Activated T-cell treated with anti-CD3 and anti-CD28 coated beads, Interleukin-2, amount 50 U/mL, for 4 hours (primary cell): ENCODE measurements around the gene NCOA5. TPM values are rescaled to one million over a fixed set of nuclear protein-coding genes. Genes with fewer than 3 reads are reported as not detected.
A peak's percentile ranks its signal among the peaks of the same experiment; 100 is the strongest.

ENCODE experiments used
- ATAC-seq, 2 donors: fragments of 200-7000 bp; cut with Tn5 transposase; one replicate each; pipeline ENCODE4 v1.10.0; 2021
- DNase-seq: peaks from one replicate; pipeline ENCODE4 v3.0.0-alpha.2; 2020
- H3K27me3 Mint-ChIP-seq: one replicate; pipeline ENCODE4 v1.8.0; 2021; ENCODE audit warnings: low read depth, mixed read lengths
- H3K36me3 Mint-ChIP-seq: one replicate; pipeline ENCODE4 v1.8.0; 2022; ENCODE audit warnings: mixed read lengths; ENCODE audit not compliant: insufficient read depth
- H3K4me1 Mint-ChIP-seq: one replicate; pipeline ENCODE4 v1.8.0; 2021; ENCODE audit warnings: low read depth, mixed read lengths
- H3K4me3 Mint-ChIP-seq: one replicate; pipeline ENCODE4 v1.8.0; 2021; ENCODE audit warnings: mild to moderate bottlenecking, moderate library complexity, mixed read lengths
- H3K9me3 Mint-ChIP-seq: one replicate; pipeline ENCODE4 v1.8.0; 2021; ENCODE audit warnings: mixed read lengths
- total RNA-seq, 3 donors: library from RNA; stranded (reverse); gene quantifications; one replicate each; pipeline ENCODE4 v1.2.1, GENCODE V29; 2021

Gene NCOA5
- total RNA-seq, 3 donors from 2014 or later, result 38.2 to 45.0 (median 43.3) TPM

DNA sequence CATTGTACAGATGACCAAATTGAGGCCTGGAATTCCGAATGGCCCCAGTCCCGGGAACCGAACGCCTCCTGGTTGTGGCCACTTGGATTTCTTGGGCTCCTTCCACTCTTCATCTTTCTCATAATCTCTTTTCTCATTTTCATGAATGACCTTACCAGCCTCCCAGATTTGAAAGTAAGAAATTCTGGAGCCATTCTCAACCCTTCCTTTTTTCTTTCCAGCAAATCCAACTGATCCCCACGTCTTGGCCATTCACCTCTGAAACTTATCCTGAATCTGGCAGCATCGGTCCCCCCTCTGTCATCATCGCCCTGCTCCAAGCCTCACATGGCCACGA lies 66.6 kb downstream of the NCOA5 start:
- no peak for DNase-seq
- ATAC-seq, result no peak
- Mint-ChIP-seq H3K27me3 (peaks cover 55% of the 10 kb centered on the region), H3K4me3 (no peak overlapping the region), H3K4me1 (peaks cover 20% of the 10 kb centered on the region), H3K9me3 (no peaks in the 10 kb centered on the region), H3K36me3 (no peaks in the 10 kb centered on the region)

- Mint-ChIP-seq H3K4me1 (peaks cover 20% of the 10 kb centered on the region), H3K27me3 (peaks cover 50% of the 10 kb centered on the region), H3K9me3 (no peaks in the 10 kb centered on the region), H3K36me3 (no peaks in the 10 kb centered on the region), H3K4me3 (peak overlapping the region; percentile 71)
- DNase-seq, result peak; percentile 79
- peak; percentile 60 to 66 for ATAC-seq
These were observed 67.2 kb downstream of the NCOA5 start for GRCh38 chr20:46022411-46023147.

GRCh38 chr20:46021361-46022359 lies 68.1 kb downstream of the NCOA5 start:
- ATAC-seq, result peak; percentile 55 to 58
- Mint-ChIP-seq H3K9me3 (no peaks in the 10 kb centered on the region), H3K27me3 (peaks cover 45% of the 10 kb centered on the region), H3K4me3 (peak overlapping the region; percentile 71), H3K36me3 (no peaks in the 10 kb centered on the region), H3K4me1 (peaks cover 20% of the 10 kb centered on the region)
- no peak for DNase-seq

- Mint-ChIP-seq H3K36me3 (no peaks in the 10 kb centered on the region), H3K9me3 (no peaks in the 10 kb centered on the region), H3K4me1 (peaks cover 20% of the 10 kb centered on the region), H3K4me3 (peak overlapping the region; percentile 5), H3K27me3 (peaks cover 40% of the 10 kb centered on the region)
- DNase-seq (no peak), ATAC-seq (no peak)
These were observed 69.2 kb downstream of the NCOA5 start for GRCh38 chr20:46020555-46020954.

GRCh38 chr20:46018611-46019010 lies 71.2 kb downstream of the NCOA5 start:
- no peaks in the 10 kb centered on the region for H3K36me3 Mint-ChIP-seq
- H3K4me3 Mint-ChIP-seq, result no peak overlapping the region
- DNase-seq (no peak), ATAC-seq (no peak)
- no peaks in the 10 kb centered on the region for H3K9me3 Mint-ChIP-seq
- H3K27me3 Mint-ChIP-seq, result peaks cover 34% of the 10 kb centered on the region
- H3K4me1 Mint-ChIP-seq, result peaks cover 29% of the 10 kb centered on the region

DNA sequence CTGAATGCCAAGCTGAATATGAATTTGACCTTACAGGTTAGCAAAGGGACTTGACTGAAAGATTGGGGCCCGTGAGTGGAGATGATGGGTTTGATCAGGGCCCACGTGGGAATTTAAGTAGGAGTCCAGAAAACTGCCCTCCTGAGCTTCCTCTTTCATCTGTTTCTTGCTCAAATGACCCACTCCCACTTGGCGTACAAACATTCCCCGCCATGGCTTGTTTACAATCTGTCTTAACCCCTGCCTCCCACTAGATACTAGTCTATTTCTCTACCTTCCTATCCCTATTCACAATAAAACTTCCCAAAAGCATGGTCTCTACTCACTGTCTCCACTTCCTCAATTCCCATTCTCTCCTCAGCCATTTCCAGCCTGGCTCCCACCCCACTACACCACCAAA lies 71.7 kb downstream of the NCOA5 start:
- Mint-ChIP-seq H3K27me3 (peaks cover 33% of the 10 kb centered on the region), H3K9me3 (no peaks in the 10 kb centered on the region)
- DNase-seq, result no peak

DNA sequence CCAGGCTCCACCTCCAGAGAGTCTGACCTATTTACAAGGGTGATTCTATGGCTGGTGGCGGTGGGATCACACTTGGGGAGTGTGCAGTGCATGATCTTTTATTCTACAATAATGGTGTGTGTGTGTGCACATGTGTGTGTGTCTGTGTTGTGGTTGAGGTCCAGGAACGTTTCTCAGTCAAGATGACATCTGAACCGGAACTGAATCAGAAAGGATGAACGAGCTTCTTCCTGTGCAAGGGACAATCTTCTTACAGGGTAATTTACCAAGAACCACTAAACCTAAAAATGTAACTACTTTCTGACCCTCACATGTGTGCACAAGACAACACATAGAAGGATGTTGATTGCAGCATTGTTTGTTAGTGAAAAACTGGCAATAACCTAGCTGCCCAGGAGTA lies 72.5 kb downstream of the NCOA5 start:
- no peaks in the 10 kb centered on the region for H3K9me3 Mint-ChIP-seq
- no peak for ATAC-seq
- H3K36me3 Mint-ChIP-seq, result no peaks in the 10 kb centered on the region
- H3K27me3 Mint-ChIP-seq, result peaks cover 37% of the 10 kb centered on the region
- H3K4me3 Mint-ChIP-seq, result no peak overlapping the region
- H3K4me1 Mint-ChIP-seq, result peaks cover 25% of the 10 kb centered on the region
- no peak for DNase-seq

More for the DNA sequence above, 71.7 kb downstream of the NCOA5 start:
- Mint-ChIP-seq H3K4me3 (no peak overlapping the region), H3K4me1 (peaks cover 25% of the 10 kb centered on the region), H3K36me3 (no peaks in the 10 kb centered on the region)
- ATAC-seq, result no peak

GRCh38 chr20:46014517-46015396 lies 75.0 kb downstream of the NCOA5 start:
- Mint-ChIP-seq H3K9me3 (no peaks in the 10 kb centered on the region), H3K4me3 (peak overlapping the region; percentile 37), H3K36me3 (no peaks in the 10 kb centered on the region), H3K27me3 (peaks cover 50% of the 10 kb centered on the region), H3K4me1 (peaks cover 34% of the 10 kb centered on the region)
- ATAC-seq, result no peak
- DNase-seq, result no peak

- no peaks in the 10 kb centered on the region for H3K9me3 Mint-ChIP-seq
- H3K27me3 Mint-ChIP-seq, result peaks cover 58% of the 10 kb centered on the region
- DNase-seq (peak; percentile 64), ATAC-seq (peak; percentile 88 to 90)
- peak overlapping the region; percentile 59 for H3K4me3 Mint-ChIP-seq
- H3K36me3 Mint-ChIP-seq, result no peaks in the 10 kb centered on the region
- peaks cover 42% of the 10 kb centered on the region for H3K4me1 Mint-ChIP-seq
These were observed 75.8 kb downstream of the NCOA5 start for GRCh38 chr20:46013829-46014516.

GRCh38 chr20:46013322-46013828 lies 76.4 kb downstream of the NCOA5 start:
- no peaks in the 10 kb centered on the region for H3K36me3 Mint-ChIP-seq

DNA sequence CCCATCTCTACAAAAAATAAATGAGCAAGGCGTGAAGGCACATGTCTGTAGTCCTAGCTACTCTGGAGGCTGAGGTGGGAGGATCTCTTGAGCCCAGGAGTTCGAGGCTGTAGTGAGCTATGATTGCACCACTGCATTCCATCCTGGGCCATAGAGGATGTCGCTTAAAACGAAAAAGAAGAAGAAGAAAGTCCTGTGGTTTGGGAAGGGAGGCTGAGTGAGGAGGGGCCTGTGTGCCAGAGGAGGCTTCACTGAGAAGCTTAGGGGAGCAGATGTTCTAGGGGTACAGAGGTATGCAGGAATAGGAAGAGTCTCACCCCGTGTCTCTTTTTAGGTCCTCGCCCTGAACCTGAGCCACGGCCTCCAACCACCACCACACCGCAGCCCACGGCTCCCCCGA lies 76.8 kb downstream of the NCOA5 start:
- peaks cover 58% of the 10 kb centered on the region for H3K27me3 Mint-ChIP-seq
- H3K9me3 Mint-ChIP-seq, result no peaks in the 10 kb centered on the region
- H3K4me3 Mint-ChIP-seq, result no peak overlapping the region
- ATAC-seq (no peak), DNase-seq (no peak)
- no peaks in the 10 kb centered on the region for H3K36me3 Mint-ChIP-seq
- H3K4me1 Mint-ChIP-seq, result peaks cover 52% of the 10 kb centered on the region

More at GRCh38 chr20:46013322-46013828, 76.4 kb downstream of the NCOA5 start:
- ATAC-seq (no peak), DNase-seq (no peak)
- Mint-ChIP-seq H3K4me1 (peaks cover 47% of the 10 kb centered on the region), H3K9me3 (no peaks in the 10 kb centered on the region), H3K4me3 (peak overlapping the region; percentile 59), H3K27me3 (peaks cover 58% of the 10 kb centered on the region)

- peak overlapping the region; percentile 52 for H3K4me3 Mint-ChIP-seq
- peaks cover 57% of the 10 kb centered on the region for H3K4me1 Mint-ChIP-seq
- no peaks in the 10 kb centered on the region for H3K9me3 Mint-ChIP-seq
- no peak for ATAC-seq
- peak; percentile 33 for DNase-seq
- no peaks in the 10 kb centered on the region for H3K36me3 Mint-ChIP-seq
- peaks cover 58% of the 10 kb centered on the region for H3K27me3 Mint-ChIP-seq
These were observed 77.9 kb downstream of the NCOA5 start for GRCh38 chr20:46011631-46012482.
